Activated naive CD4-positive, alpha-beta T cell treated with anti-CD3 and anti-CD28 coated beads, Interleukin-2, amount 50 U/mL, for 16 hours (primary cell): Measurements from ENCODE around the gene SPATA9.

ENCODE experiments used
- DNase-seq: peaks from one replicate; pipeline ENCODE4 v3.0.0-alpha.2; 2020

The SPATA9 gene

DNA sequence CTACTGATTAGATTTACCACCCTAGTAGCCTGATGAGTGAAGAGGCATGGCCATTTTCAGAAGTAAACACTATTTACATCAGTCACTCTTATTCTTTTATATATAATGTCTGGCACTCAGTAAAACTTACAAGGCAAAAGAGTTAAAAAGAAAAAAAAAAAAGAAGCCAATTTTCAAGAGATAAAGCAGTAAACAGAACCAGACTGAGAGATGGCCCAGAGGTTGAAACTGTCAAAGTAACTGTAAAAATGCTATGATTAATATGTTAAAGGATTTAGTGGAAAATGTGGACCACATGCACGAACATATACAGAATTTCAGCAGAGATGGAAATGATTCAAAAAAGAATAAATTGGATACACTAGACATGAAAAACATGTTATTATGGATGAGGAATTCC is 69.3 kb downstream of the SPATA9 start:
- DNase-seq, result no peak

DNA sequence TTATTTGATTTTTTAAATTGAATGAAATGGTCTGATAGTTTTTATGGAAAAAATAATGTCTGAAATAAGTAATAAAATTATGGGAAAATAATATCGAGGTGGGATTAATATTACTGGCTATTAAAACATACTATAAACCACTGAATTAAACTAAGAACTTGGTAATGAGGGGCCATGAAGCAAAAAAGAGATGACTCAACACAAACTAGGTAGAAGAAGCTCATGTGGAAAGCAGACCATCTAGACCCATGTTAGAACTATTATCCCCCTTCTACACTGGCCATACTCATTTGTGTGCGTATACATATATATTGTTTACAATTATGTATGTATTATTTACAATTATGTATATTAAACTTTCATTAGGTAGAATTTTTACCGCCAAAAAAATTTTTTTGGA is 71.4 kb downstream of the SPATA9 start:
- DNase-seq, result no peak

DNA sequence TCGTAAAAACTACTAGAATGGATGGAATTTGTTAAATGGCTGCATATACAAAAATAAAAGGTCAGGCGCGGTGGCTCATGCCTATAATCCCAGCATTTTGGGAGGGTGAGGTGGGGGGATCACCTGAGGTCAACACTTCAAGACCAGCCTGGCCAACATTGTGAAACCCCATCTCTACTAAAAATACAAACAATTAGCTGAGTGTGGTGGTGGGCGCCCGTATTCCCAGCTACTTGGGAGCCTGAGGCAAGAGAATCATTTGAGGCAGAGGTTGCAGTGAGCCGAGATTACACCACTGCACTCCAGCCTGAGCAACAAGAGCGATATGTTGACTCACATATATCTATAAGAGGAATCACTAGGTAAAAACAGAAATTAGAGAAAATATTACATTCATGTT is 72.2 kb downstream of the SPATA9 start:
- no peak for DNase-seq

DNA sequence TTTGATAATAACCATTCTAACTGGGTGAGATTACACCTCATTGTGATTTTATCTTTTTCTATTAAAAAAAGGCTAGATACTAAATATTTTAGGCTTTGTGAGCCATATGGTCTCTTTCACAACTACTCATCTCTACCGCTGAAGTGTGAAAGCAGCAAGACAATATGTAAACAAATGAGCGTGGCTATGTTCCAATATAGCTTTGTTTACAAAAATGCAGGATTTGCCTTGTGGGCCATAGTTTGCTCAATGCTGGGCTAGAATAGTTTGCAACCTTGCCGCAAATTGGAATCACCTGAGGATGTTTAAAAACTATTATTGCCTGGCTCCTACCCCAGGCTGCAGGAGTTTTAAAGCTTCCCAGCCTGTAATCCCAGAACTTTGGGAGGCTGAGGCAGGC is 73.1 kb downstream of the SPATA9 start:
- no peak for DNase-seq
